Gastroesophageal sphincter (tissue), 3 donors: ENCODE measurements around the gene GXYLT1.
"Not testable (repeated sequence)": the region's sequence is repeated elsewhere in the genome, so short reads cannot be mapped to it uniquely, and the experiment has no call there.

Experiments
- CTCF ChIP-seq, 4 experiments: fragments of 200-600 bp in 2 of 4; fragments of 450-650 bp in 2 of 4; sonication (generic) in 1 of 4; IDR thresholded peaks; one replicate each; pipeline ENCODE4 v1.5.1; 2017 to 2019; ENCODE audit warnings: antibody characterized with exemption in 4 of 4, mild to moderate bottlenecking in 2 of 4, moderate library complexity in 2 of 4
- POLR2A ChIP-seq, 2 donors: fragments of 450-650 bp; IDR thresholded peaks; one replicate each; pipeline ENCODE4 v1.6.1; 2017; ENCODE audit warnings: antibody characterized with exemption in 2 of 2, mild to moderate bottlenecking in 2 of 2, moderate library complexity in 1 of 2
- POLR2AphosphoS5 ChIP-seq: sonication (generic); formaldehyde crosslinking; IDR thresholded peaks from one replicate; pipeline ENCODE4 v1.6.1; 2017; ENCODE audit warnings: antibody characterized with exemption

GRCh38 chr12:42188275-42188674 is 43.6 kb upstream of the GXYLT1 start:
- not testable (repeated sequence) for TF ChIP-seq CTCF (IDR thresholded peaks at IDR 0.05); POLR2A (IDR thresholded peaks at IDR 0.05); POLR2AphosphoS5
